Esophagus (tissue), 2 donors: ENCODE data around the gene STX18. TPM values are rescaled to one million over a fixed set of nuclear protein-coding genes. Genes with fewer than 3 reads are reported as not detected.

Experiments used
- H3K27ac ChIP-seq, 2 donors: one replicate each; pipeline ENCODE4 v1.5.1; 2013; ENCODE audit warnings: low read depth in 2 of 2, mild to moderate bottlenecking in 2 of 2, inconsistent platforms in 1 of 2, low read length in 1 of 2, moderate library complexity in 1 of 2
- H3K27me3 ChIP-seq, 2 donors: one replicate each; pipeline ENCODE4 v1.6.1; 2013; ENCODE audit warnings: low read length in 2 of 2, control low read depth in 1 of 2, mild to moderate bottlenecking in 1 of 2; ENCODE audit not compliant: insufficient read depth in 2 of 2, control insufficient read depth in 1 of 2
- H3K36me3 ChIP-seq, 2 donors: one replicate each; pipeline ENCODE4 v1.6.1; 2013; ENCODE audit warnings: low read length in 1 of 2; ENCODE audit not compliant: control insufficient read depth in 2 of 2, insufficient read depth in 2 of 2
- H3K4me1 ChIP-seq, 2 donors: one replicate each; pipeline ENCODE4 v1.6.1; 2013; ENCODE audit warnings: low read length in 1 of 2; ENCODE audit not compliant: control insufficient read depth in 2 of 2, insufficient read depth in 2 of 2
- H3K4me3 ChIP-seq, 2 donors: one replicate each; pipeline ENCODE4 v1.5.1; 2013; ENCODE audit warnings: low read length in 2 of 2, mild to moderate bottlenecking in 2 of 2, low read depth in 1 of 2, moderate library complexity in 1 of 2
- H3K9me3 ChIP-seq, 2 donors: one replicate each; pipeline ENCODE4 v1.6.1; 2013; ENCODE audit warnings: mild to moderate bottlenecking in 2 of 2, low read depth in 1 of 2, low read length in 1 of 2, moderate library complexity in 1 of 2; ENCODE audit not compliant: control insufficient read depth in 2 of 2, insufficient read depth in 1 of 2
- WGBS, 2 donors: extraction: QIAGEN DNeasy Blood & Tissue Kit; methylation state at CpG; one replicate each; pipeline ENCODE4 v1.1.7; 2013; 5-methylcytosine and 5-hydroxymethylcytosine counted together
- polyA plus RNA-seq, 2 donors: library from polyadenylated mRNA; stranded (reverse); fragments of 200-250 nt; gene quantifications; one replicate each; pipeline ENCODE4 v1.2.3, GENCODE V29; 2013
- donor health status: healthy with polysubstance abuse.
- donor health status: Bipolar disorder and iron deficiency.

Gene STX18
- polyA plus RNA-seq, 2 donors, result 12.4 to 17.3 TPM

DNA sequence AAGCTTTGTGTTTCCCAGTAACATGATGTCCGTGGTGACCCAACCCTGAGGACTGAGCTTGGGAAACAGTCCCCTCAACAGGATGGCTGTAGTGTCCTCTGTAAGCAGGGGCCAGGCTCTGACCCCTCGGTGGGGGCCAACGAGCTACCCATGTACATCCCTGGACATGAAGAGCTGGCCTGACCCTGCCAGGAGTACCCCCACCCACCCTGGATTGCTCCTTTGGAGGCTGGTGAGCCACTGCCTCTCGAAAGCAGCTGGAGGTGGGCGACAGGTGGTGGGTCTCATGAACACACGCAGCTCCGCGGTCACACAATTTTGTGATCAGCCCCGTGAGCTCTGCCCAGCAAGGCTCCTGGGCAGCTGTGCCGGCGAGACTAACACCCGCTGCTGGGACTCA, 121.4 kb downstream of the STX18 start:
- Histone ChIP-seq H3K27ac (no peak overlapping the region), H3K4me3 (no peak overlapping the region), H3K4me1 (no peaks in the 10 kb centered on the region), H3K27me3 (no peaks in the 10 kb centered on the region), H3K36me3 (peaks cover 4 to 44% of the 10 kb centered on the region in 2 donors), H3K9me3 (peaks cover 0 to 6% of the 10 kb centered on the region in 2 donors)
- 91 to 95% methylated on average over 12 of the region's 12 CpGs for WGBS, 2 donors

DNA sequence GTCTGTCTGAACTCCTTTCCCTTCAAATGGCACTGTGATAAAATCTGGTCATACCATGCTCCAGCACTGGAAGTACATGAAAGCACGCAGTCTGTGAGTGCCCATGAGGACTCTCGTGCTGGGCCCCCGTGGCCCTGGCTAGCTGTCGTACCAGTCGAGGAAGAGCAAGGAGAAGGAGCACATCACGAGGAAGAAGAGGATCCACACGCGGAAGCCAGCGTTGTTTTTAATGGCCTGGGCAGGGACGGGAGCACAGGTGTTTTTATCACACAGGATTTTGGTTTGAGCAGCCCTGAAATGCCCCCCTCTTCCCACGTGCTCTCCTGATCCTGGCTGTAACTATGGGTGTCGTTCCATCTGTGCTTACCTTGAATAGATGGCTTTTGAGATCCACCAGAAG, 122.0 kb downstream of the STX18 start:
- no peak overlapping the region for H3K4me3 ChIP-seq
- WGBS, 2 donors, result 94% methylated on average over 12 of the region's 12 CpGs
- H3K27me3 ChIP-seq, result no peaks in the 10 kb centered on the region
- no peaks in the 10 kb centered on the region for H3K4me1 ChIP-seq
- no peak overlapping the region for H3K27ac ChIP-seq
- H3K9me3 ChIP-seq, result peaks cover 0 to 6% of the 10 kb centered on the region in 2 donors
- H3K36me3 ChIP-seq, result peaks cover 4 to 44% of the 10 kb centered on the region in 2 donors

DNA sequence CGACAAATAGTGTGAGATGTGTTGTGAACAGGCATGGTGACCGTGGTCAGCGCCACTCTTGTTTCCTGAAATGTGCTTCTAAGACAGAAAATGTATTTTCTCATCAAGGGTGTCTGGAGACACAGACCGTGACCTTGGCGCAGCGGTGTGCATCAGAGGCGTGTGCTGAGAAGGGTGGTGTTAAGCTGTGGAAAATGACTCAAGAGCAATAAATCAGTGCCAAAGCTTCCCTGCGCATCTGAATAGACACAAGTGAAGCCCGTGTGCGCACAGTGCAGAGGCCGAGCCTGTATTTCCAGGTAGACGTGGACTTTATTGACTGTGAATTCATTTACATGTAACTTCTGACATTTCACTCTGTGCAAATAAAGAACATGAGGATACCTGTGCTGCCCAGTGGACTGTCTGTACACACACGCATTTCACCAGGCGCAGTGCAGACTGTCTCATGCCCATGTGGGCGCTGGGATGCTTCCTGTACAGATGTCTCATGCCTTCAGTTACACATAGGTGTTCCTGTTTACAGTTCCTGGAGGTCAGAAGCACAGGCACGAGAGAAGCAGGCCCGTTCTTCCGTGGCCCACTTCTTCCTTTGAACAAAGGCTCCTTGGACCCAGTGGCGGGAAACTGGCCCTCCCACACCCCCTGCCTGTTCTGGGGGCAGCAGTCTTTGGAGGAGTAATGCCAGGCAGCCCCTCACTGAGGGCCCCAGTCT, 123.0 kb downstream of the STX18 start:
- Histone ChIP-seq H3K27me3 (no peaks in the 10 kb centered on the region), H3K9me3 (peaks cover 0 to 6% of the 10 kb centered on the region in 2 donors), H3K27ac (no peak overlapping the region), H3K4me1 (no peaks in the 10 kb centered on the region), H3K36me3 (peaks cover 4 to 38% of the 10 kb centered on the region in 2 donors), H3K4me3 (no peak overlapping the region)
- 77 to 81% methylated on average over 19 of the region's 19 CpGs for WGBS, 2 donors

DNA sequence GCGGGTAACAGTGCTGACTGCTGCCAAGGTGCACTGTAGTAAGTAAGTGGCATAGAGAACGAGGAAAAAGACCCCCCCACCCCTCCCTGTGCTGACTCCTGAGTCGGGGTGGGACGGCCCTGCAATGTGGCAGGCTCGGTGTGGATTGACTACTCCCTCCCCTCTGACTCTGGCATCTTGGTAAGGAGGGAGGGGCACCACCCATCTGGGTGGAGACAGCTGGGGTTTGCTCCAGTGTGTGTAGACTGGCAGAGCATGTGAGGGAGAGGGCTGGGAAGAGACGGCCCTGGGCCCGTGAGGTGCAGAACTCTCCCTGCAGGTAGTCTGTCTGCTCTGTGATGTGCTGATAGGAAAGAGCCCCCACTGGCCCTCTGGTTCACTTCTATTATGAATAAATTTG, 124.0 kb downstream of the STX18 start:
- H3K27me3 ChIP-seq, result no peaks in the 10 kb centered on the region
- no peak overlapping the region for H3K27ac ChIP-seq
- H3K36me3 ChIP-seq, result peaks cover 4 to 30% of the 10 kb centered on the region in 2 donors
- no peaks in the 10 kb centered on the region for H3K4me1 ChIP-seq
- H3K9me3 ChIP-seq, result peaks cover 0 to 6% of the 10 kb centered on the region in 2 donors
- H3K4me3 ChIP-seq, result no peak overlapping the region
- 68% methylated on average over 7 of the region's 7 CpGs for WGBS, 2 donors

DNA sequence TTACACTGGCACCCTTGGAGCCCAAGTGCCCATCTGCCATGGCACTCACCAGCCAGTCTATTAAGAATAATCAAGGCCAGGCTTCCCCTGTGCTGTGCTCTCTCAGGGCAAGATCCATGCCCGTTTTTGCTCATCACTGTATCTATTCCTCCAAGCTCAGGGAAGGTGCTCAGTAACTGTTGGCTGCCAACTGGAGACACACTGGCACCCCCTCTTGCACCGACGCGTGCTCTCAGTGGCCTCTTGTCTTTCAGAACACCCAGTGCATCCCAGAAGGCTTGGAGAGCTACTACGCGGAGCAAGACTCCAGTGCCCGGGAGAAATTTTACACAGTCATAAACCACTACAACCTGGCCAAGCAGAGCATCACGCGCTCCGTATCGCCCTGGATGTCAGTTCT, 124.9 kb downstream of the STX18 start:
- Histone ChIP-seq H3K4me3 (no peak overlapping the region), H3K4me1 (no peaks in the 10 kb centered on the region), H3K27me3 (no peaks in the 10 kb centered on the region), H3K36me3 (peaks cover 4 to 29% of the 10 kb centered on the region in 2 donors), H3K27ac (no peak overlapping the region), H3K9me3 (peaks cover 0 to 6% of the 10 kb centered on the region in 2 donors)
- WGBS, 2 donors, result 91 to 97% methylated on average over 11 of the region's 11 CpGs

DNA sequence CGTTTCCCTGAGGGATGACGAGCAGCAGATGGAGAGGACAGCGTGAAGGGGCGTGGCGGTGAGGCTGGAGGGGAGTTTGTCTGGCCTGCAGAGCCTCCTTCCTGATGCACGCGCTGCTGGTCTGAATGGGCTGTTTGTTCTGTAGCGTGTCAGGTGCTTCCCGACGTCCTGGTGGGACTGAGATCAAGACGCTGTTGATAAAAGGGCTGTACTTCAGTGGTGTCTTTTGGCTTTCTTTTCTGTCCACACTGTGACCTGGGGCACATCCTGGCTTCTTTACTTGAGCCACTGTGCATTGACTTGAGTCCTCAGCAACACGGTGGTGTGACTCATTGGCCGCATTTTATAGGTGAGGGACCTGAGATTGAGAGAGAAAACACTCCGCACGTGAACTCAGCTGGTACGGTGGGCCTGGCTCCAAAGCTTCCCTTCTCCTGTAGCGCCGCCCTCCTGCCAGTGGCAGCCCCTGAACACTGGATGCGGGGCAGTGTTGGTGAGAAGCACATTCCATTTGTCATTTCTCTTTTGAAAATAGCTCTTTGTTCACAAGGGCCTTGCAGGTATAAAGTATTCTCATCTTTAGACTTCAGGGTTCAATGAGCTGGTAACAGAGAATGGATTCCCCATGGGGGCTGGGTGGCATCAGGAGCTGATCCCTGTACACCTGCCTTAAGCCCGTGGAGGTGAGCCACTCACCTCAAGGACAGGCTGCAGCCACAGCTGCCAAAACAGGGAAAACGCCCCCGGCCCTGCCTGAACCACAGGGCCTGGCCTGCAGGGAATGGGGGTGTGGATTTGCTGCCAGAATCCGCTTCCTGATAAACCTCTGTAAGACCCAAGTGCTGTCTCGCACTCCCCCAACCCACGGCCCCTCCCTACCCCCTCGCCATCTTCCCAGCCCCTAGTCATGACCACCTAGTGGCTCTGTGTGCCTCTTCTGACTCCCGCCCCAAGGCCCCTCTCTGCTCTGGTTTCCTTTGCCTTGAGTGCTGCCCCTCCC, 125.7 kb downstream of the STX18 start:
- H3K4me3 ChIP-seq, result no peak overlapping the region
- WGBS, 2 donors, result 89 to 91% methylated on average over 27 of the region's 27 CpGs
- H3K36me3 ChIP-seq, result peaks cover 4 to 29% of the 10 kb centered on the region in 2 donors
- no peaks in the 10 kb centered on the region for H3K27me3 ChIP-seq
- H3K27ac ChIP-seq, result no peak overlapping the region
- no peaks in the 10 kb centered on the region for H3K4me1 ChIP-seq
- peaks cover 0 to 6% of the 10 kb centered on the region in 2 donors for H3K9me3 ChIP-seq

DNA sequence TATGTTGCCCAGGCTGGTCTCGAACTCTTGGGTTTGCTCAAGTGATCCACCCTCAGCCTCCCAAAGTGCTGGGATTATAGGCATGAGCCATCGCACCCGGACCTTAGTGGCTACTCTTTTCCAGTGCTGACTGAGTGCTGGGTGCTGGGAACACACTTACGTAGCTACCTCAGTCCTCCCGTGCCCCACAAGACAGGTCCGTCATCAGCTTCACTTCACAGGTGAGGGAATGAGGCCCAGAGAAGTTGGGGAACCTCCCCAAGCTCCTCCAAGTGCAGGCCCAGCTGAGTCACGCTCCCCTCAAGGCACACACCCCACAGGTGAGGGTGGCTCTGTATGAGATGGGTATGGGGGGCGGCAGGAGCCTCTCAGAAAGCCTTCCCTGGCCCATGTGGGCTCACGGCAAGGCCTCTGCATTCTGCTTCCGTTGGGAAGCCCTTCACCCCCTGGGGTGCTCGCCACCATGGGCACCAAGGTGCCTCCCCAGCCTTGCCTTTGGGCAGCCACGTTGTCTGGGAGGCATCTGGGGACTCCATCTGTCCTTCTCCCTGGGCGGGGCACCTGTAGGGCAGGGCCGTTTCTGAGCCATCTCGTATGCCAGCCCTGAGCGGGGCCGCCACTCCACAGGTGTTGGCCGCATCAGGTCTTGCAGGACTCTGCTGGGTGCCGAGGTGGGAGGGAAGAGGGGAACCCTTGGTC, 126.6 kb downstream of the STX18 start:
- Histone ChIP-seq H3K4me1 (no peaks in the 10 kb centered on the region), H3K27ac (no peak overlapping the region), H3K36me3 (peaks cover 0 to 27% of the 10 kb centered on the region in 2 donors), H3K27me3 (no peaks in the 10 kb centered on the region), H3K9me3 (peaks cover 0 to 6% of the 10 kb centered on the region in 2 donors), H3K4me3 (no peak overlapping the region)
- whole genome bisulfite sequencing, 2 donors, result 94 to 96% methylated on average over 19 of the region's 19 CpGs

DNA sequence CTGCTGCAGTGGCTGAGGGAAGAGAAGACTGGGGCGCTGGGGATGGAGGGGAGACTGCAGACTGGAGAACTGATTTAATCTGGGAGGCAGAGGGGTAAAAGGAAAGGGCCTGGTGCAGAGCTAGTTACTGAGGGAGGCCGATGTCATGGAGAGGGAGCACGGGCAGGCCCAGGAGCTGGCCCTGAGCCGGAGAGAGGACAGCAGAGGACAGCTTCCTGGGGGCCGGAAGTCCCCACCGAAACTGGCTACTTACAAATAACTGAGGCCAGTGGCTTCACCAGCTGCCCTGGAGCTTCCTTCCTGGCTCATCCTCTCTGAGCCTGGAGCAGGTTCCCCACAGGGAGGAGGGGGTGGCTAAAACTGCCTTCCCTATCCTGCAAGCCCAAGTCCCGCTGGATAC, 128.0 kb downstream of the STX18 start:
- Histone ChIP-seq H3K4me1 (no peaks in the 10 kb centered on the region), H3K4me3 (no peak overlapping the region), H3K36me3 (peaks cover 0 to 20% of the 10 kb centered on the region in 2 donors), H3K27me3 (no peaks in the 10 kb centered on the region), H3K27ac (no peak overlapping the region), H3K9me3 (peaks cover 0 to 6% of the 10 kb centered on the region in 2 donors)
- 87 to 92% methylated on average over 7 of the region's 7 CpGs for WGBS, 2 donors

DNA sequence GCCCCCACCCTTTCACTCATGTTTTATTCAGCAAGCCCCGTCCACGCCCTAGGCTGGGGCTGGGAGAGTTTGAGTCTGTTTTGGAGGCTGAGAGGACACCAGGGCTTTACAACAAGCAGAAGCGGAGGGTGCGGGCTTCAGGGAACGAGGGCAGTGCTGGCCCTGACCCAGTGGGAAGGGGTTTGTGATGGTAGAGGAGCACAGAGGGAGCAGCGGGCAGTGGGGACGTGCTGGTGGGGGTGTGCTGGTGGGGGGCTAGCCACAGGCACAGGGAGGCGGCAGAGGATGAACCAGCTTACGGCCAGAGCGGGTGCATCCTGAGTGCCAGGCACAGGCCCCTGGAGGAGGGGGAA, 128.5 kb downstream of the STX18 start:
- H3K36me3 ChIP-seq, result peaks cover 0 to 18% of the 10 kb centered on the region in 2 donors
- peaks cover 0 to 6% of the 10 kb centered on the region in 2 donors for H3K9me3 ChIP-seq
- no peaks in the 10 kb centered on the region for H3K27me3 ChIP-seq
- WGBS, 2 donors, result 91 to 93% methylated on average over 10 of the region's 10 CpGs
- H3K4me1 ChIP-seq, result no peaks in the 10 kb centered on the region
- no peak overlapping the region for H3K27ac ChIP-seq
- no peak overlapping the region for H3K4me3 ChIP-seq
